Measurements from ENCODE around the gene NEDD8.

- TF ChIP-seq CTCF (IDR thresholded peaks at IDR 0.05) (no peak), EP300 (IDR thresholded peaks at IDR 0.05) (no peak)
These were observed 59.3 kb downstream of the NEDD8 start for GRCh38 chr14:24172871-24173281.
